Inflammatory macrophage (primary cell): Measurements from ENCODE around the gene ZP4.

Experiments
- DNase-seq, 2 donors: peaks; one replicate each; pipeline ENCODE4 v3.0.0-alpha.2; 2020 to 2022
- total RNA-seq, 18 experiments: gene quantifications; one replicate each; lab custom pipeline; 2026; ENCODE audit warnings: mixed read lengths in 6 of 18, inconsistent platforms in 2 of 18; lab: John Stamatoyannopoulos, UW

Gene ZP4
- 0 to 0.12 (median 0) reads per million in 18 experiments for total RNA-seq

GRCh38 chr1:237890822-237891221, at the start of gene ZP4:
ZP4 (minus strand) TSS chr1:237890922; CDS start chr1:237890635, 287 bp downstream.
- DNase-seq = no peak

- no peak for DNase-seq
Observed at GRCh38 chr1:237938553-237938952, 47.8 kb upstream of the ZP4 start.

GRCh38 chr1:237938068-237938467, 47.3 kb upstream of the ZP4 start:
- DNase-seq = no peak

GRCh38 chr1:237932816-237933215, 42.1 kb upstream of the ZP4 start:
- no peak for DNase-seq

GRCh38 chr1:237931581-237931980, 40.9 kb upstream of the ZP4 start:
- DNase-seq = no peak

- no peak for DNase-seq
Observed at GRCh38 chr1:237927198-237927597, 36.5 kb upstream of the ZP4 start.

GRCh38 chr1:237921306-237921705, 30.6 kb upstream of the ZP4 start:
- no peak for DNase-seq

- DNase-seq = no peak
Observed at GRCh38 chr1:237913345-237913744, 22.6 kb upstream of the ZP4 start.

- DNase-seq = no peak
Observed at GRCh38 chr1:237911911-237912310, 21.2 kb upstream of the ZP4 start.

GRCh38 chr1:237910834-237911233, 20.1 kb upstream of the ZP4 start:
- no peak for DNase-seq

- no peak for DNase-seq
Observed at GRCh38 chr1:237903961-237904360, 13.2 kb upstream of the ZP4 start.

GRCh38 chr1:237902960-237903743, 12.4 kb upstream of the ZP4 start:
- no peak for DNase-seq

GRCh38 chr1:237901299-237901934, 10.7 kb upstream of the ZP4 start:
- peak; percentile 3 to 10 for DNase-seq

GRCh38 chr1:237895630-237896029, 4.9 kb upstream of the ZP4 start:
- DNase-seq = no peak

- no peak for DNase-seq
Observed at GRCh38 chr1:237894131-237894530, 3.4 kb upstream of the ZP4 start.

- DNase-seq = no peak
Observed at GRCh38 chr1:237891979-237892378, 1.3 kb upstream of the ZP4 start.

GRCh38 chr1:237891266-237891665, 544 bp upstream of the ZP4 start:
- DNase-seq = no peak

- no peak for DNase-seq
Observed at GRCh38 chr1:237890416-237890815, 306 bp downstream of the ZP4 start.

GRCh38 chr1:237888143-237888542, 2.6 kb downstream of the ZP4 start:
- DNase-seq = no peak

- DNase-seq = no peak
Observed at GRCh38 chr1:237887542-237887941, 3.2 kb downstream of the ZP4 start.

- no peak for DNase-seq
Observed at GRCh38 chr1:237884237-237884636, 6.5 kb downstream of the ZP4 start.

GRCh38 chr1:237879195-237879594, 11.5 kb downstream of the ZP4 start:
- no peak for DNase-seq

- no peak for DNase-seq
Observed at GRCh38 chr1:237878406-237878805, 12.3 kb downstream of the ZP4 start.

GRCh38 chr1:237877631-237878030, 13.1 kb downstream of the ZP4 start:
- no peak for DNase-seq
